Tibial artery (tissue), 4 donors: ENCODE results near the gene ADCY5.
A peak's percentile ranks its signal among the peaks of the same experiment; 100 is the strongest.

ENCODE experiments used
- DNase-seq, 2 donors: peaks; one replicate each; pipeline ENCODE4 v3.0.0-alpha.2; 2019
- H3K27ac ChIP-seq, 2 donors: fragments of 200-600 bp; sonication (generic) in 1 of 2; 1 replicate in 1 of 2; 2 replicates in 1 of 2; pipeline ENCODE4 v1.5.1; 2018 to 2019; ENCODE audit warnings: mild to moderate bottlenecking in 1 of 2
- H3K27me3 ChIP-seq, 2 donors: fragments of 200-600 bp; sonication (generic) in 1 of 2; one replicate each; pipeline versions ENCODE4 v1.5.1 to v1.6.0; 2016 to 2019
- H3K36me3 ChIP-seq, 3 donors: fragments of 200-600 bp; sonication (generic) in 2 of 3; one replicate each; pipeline ENCODE4 v1.5.1; 2016 to 2019; ENCODE audit warnings: mild to moderate bottlenecking in 2 of 3
- H3K4me1 ChIP-seq, 4 donors: fragments of 200-600 bp; sonication (generic) in 2 of 4; 1 replicate in 3 of 4; 2 replicates in 1 of 4; pipeline ENCODE4 v1.5.1; 2016 to 2019
- H3K4me3 ChIP-seq, 2 donors: fragments of 200-600 bp; sonication (generic) in 1 of 2; 1 replicate in 1 of 2; 2 replicates in 1 of 2; pipeline ENCODE4 v1.5.1; 2018 to 2019; ENCODE audit warnings: mild to moderate bottlenecking in 2 of 2
- H3K9me3 ChIP-seq, 3 donors: fragments of 200-600 bp; sonication (generic) in 1 of 3; one replicate each; pipeline ENCODE4 v1.5.1; 2016 to 2019
- intact Hi-C: fragments of 100-400 bp; cut with DNase I; formaldehyde crosslinking; loops from one replicate; pipeline ENCODE4 v1.15.0; 2023; ENCODE audit warnings: low total_unique reads
- TF ChIP-seq, protein P1 (sequence below), 2 experiments: fragments of 200-600 bp in 1 of 2; fragments of 450-650 bp in 1 of 2; IDR thresholded peaks; one replicate each; pipeline ENCODE4 v1.5.1; 2017 to 2019; ENCODE audit warnings: antibody characterized with exemption in 2 of 2, mild to moderate bottlenecking in 1 of 2, moderate library complexity in 1 of 2

The ADCY5 gene

DNA sequence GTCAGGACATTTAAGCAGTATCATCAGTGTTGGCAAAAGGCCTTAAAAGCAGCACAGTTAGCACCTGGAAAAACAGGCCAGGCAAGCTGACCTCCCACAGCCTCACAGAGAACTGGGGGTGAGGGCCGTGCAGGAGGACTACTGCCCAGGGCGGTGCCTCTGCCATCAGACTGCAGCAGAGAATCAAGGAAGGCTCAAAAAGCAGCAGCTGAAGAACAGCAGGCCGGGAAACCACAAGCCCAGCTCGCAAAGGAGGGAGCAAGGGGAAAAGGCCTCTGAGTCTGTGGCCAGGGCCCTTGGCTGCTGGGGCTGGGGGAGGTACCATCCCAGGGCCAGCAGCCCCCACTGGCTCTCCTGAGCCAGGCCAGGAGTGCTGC, 163.0 kb downstream of the ADCY5 start:
- H3K27ac ChIP-seq, result no peak overlapping the region
- TF ChIP-seq, protein P1, sequence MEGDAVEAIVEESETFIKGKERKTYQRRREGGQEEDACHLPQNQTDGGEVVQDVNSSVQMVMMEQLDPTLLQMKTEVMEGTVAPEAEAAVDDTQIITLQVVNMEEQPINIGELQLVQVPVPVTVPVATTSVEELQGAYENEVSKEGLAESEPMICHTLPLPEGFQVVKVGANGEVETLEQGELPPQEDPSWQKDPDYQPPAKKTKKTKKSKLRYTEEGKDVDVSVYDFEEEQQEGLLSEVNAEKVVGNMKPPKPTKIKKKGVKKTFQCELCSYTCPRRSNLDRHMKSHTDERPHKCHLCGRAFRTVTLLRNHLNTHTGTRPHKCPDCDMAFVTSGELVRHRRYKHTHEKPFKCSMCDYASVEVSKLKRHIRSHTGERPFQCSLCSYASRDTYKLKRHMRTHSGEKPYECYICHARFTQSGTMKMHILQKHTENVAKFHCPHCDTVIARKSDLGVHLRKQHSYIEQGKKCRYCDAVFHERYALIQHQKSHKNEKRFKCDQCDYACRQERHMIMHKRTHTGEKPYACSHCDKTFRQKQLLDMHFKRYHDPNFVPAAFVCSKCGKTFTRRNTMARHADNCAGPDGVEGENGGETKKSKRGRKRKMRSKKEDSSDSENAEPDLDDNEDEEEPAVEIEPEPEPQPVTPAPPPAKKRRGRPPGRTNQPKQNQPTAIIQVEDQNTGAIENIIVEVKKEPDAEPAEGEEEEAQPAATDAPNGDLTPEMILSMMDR (IDR thresholded peaks at IDR 0.05), result no peak
- DNase-seq, result no peak
- H3K27me3 ChIP-seq, result no peaks in the 10 kb centered on the region
- H3K4me3 ChIP-seq, result no peak overlapping the region
- peaks cover 78 to 95% (median 81%) of the 10 kb centered on the region in 3 donors for H3K36me3 ChIP-seq
- intact Hi-C loops, result no loop called here
- no peaks in the 10 kb centered on the region for H3K4me1 ChIP-seq
- no peaks in the 10 kb centered on the region for H3K9me3 ChIP-seq

- Histone ChIP-seq H3K4me3 (no peak overlapping the region), H3K36me3 (peaks cover 76 to 93% (median 79%) of the 10 kb centered on the region in 3 donors), H3K9me3 (no peaks in the 10 kb centered on the region), H3K27me3 (no peaks in the 10 kb centered on the region), H3K27ac (no peak overlapping the region), H3K4me1 (no peaks in the 10 kb centered on the region)
- peak in 1 of 2 donors; percentile 61 for DNase-seq
- TF ChIP-seq, protein P1 (IDR thresholded peaks at IDR 0.05), result no peak
- intact Hi-C loops, result no loop called here
Measured at GRCh38 chr3:123285479-123285878, 163.4 kb downstream of the ADCY5 start.

DNA sequence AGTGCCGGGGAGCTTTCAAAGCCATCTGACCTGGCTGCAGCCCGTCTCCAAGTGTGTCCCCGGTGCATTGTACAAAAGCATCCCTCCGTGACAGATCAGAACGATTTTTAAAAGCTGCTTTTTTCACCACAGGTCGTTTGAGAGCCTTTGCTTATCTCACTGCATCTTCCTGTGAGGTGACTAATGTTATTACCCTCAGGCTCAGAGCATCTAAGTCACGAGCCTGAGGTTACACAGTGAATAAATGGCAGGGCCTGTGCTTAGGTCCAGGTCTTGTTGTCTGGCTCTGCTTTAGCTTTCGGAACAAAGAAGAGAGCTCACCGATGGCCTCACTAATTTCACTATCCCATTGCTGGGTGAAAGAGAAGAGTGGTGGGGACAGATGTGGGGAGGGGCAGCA, 163.8 kb downstream of the ADCY5 start:
- Histone ChIP-seq H3K27me3 (no peaks in the 10 kb centered on the region), H3K36me3 (peaks cover 76 to 93% (median 79%) of the 10 kb centered on the region in 3 donors)
- peak in 1 of 2 donors; percentile 4 for DNase-seq

DNA sequence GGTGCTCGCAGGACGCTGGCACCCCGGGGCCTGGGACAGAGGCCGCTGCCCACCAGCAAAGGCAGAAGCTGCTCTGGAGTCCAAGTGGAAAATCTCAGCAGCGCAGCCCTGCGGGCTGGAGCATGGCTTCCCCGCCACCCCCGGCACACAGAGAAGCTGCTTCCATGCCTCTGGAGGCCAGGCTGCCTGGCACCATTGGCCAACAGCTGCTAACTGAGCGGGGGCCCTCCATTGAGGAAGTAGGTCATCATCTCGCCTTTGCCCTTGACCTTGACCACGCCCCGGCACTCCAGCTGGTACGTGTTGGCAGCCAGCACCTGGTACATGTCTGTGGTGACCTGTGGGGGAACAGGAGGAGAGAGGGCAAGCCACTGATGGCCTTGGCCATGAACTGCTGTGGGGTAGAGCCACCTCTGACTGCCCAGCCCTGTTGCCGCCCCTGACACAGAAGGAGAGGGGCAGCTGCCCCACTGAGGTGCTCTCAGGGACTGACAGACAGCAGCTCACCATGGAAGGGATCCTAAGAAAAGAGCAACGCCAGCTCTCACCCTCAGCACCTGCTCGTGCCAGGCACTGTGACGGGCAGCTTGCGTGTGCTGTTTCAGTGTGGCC, 164.4 kb downstream of the ADCY5 start:
- intact Hi-C loops, result no loop called here
- Histone ChIP-seq H3K27ac (no peak overlapping the region), H3K36me3 (peaks cover 73 to 93% (median 76%) of the 10 kb centered on the region in 3 donors), H3K4me3 (no peak overlapping the region), H3K27me3 (no peaks in the 10 kb centered on the region), H3K4me1 (no peaks in the 10 kb centered on the region), H3K9me3 (no peaks in the 10 kb centered on the region)
- TF ChIP-seq, protein P1 (IDR thresholded peaks at IDR 0.05), result no peak
- peak in 1 of 2 donors; percentile 62 for DNase-seq

More for the DNA sequence above, 163.8 kb downstream of the ADCY5 start:
- intact Hi-C loops, result no loop called here
- TF ChIP-seq, protein P1 (IDR thresholded peaks at IDR 0.05), result no peak
- Histone ChIP-seq H3K9me3 (no peaks in the 10 kb centered on the region), H3K4me3 (no peak overlapping the region), H3K27ac (no peak overlapping the region), H3K4me1 (no peaks in the 10 kb centered on the region)

- no peak overlapping the region for H3K4me3 ChIP-seq
Measured at GRCh38 chr3:123283657-123284398, 165.1 kb downstream of the ADCY5 start.

More at GRCh38 chr3:123283657-123284398, 165.1 kb downstream of the ADCY5 start:
- H3K4me1 ChIP-seq, result no peaks in the 10 kb centered on the region
- intact Hi-C loops, result no loop called here
- H3K36me3 ChIP-seq, result peaks cover 67 to 90% (median 72%) of the 10 kb centered on the region in 3 donors
- no peaks in the 10 kb centered on the region for H3K9me3 ChIP-seq
- H3K27ac ChIP-seq, result no peak overlapping the region
- TF ChIP-seq, protein P1 (IDR thresholded peaks at IDR 0.05), result no peak
- no peak for DNase-seq
- no peaks in the 10 kb centered on the region for H3K27me3 ChIP-seq
